ENCODE measurements around the gene BTN3A1. TPM values are rescaled to one million over a fixed set of nuclear protein-coding genes. Genes with fewer than 3 reads are reported as not detected.

BTN3A1 gene
- total RNA-seq, 2 donors from 2014 or later, result 15.6 to 15.9 TPM

GRCh38 chr6:26358511-26358981 lies 43.5 kb upstream of the BTN3A1 start:
- intact Hi-C loops (cut with DNase I), result no loop called here
- WGBS, result 86% methylated on average over 7 of the region's 7 CpGs
- no peaks in the 10 kb centered on the region for H3K9me3 ChIP-seq

GRCh38 chr6:26359765-26360164 lies 42.3 kb upstream of the BTN3A1 start:
- no peaks in the 10 kb centered on the region for H3K9me3 ChIP-seq
- WGBS, result 92% methylated on average over 5 of the region's 5 CpGs
- intact Hi-C loops (cut with DNase I), result no loop called here
- no peaks in the 10 kb centered on the region for H3K36me3 ChIP-seq
- DNase-seq (ENCODE audit: low spot score), result no peak
- H3K27ac ChIP-seq, result no peak overlapping the region
- H3K4me3 ChIP-seq, result no peak overlapping the region
- H3K4me1 ChIP-seq (replicated peaks), result no peaks in the 10 kb centered on the region
- TF ChIP-seq CTCF (IDR thresholded peaks at IDR 0.05), result no peak
- no peak for TF ChIP-seq POLR2AphosphoS5 (IDR thresholded peaks at IDR 0.05)
- TF ChIP-seq POLR2A (IDR thresholded peaks at IDR 0.05), result no peak
- H3K27me3 ChIP-seq (replicated peaks; ENCODE audit: insufficient read depth), result no peaks in the 10 kb centered on the region

More at GRCh38 chr6:26358511-26358981, 43.5 kb upstream of the BTN3A1 start:
- no peaks in the 10 kb centered on the region for H3K27me3 ChIP-seq (replicated peaks; ENCODE audit: insufficient read depth)
- no peaks in the 10 kb centered on the region for H3K36me3 ChIP-seq
- TF ChIP-seq POLR2AphosphoS5 (IDR thresholded peaks at IDR 0.05), result no peak
- no peak for TF ChIP-seq POLR2A (IDR thresholded peaks at IDR 0.05)
- no peak for TF ChIP-seq CTCF (IDR thresholded peaks at IDR 0.05)
- H3K4me1 ChIP-seq (replicated peaks), result no peaks in the 10 kb centered on the region
- H3K27ac ChIP-seq, result no peak overlapping the region
- no peak overlapping the region for H3K4me3 ChIP-seq
- no peak for DNase-seq (ENCODE audit: low spot score)

GRCh38 chr6:26360451-26361416 lies 41.3 kb upstream of the BTN3A1 start:
- Histone ChIP-seq H3K4me1 (replicated peaks) (no peaks in the 10 kb centered on the region), H3K4me3 (no peak overlapping the region), H3K27me3 (replicated peaks; ENCODE audit: insufficient read depth) (no peaks in the 10 kb centered on the region), H3K27ac (no peak overlapping the region), H3K36me3 (no peaks in the 10 kb centered on the region), H3K9me3 (no peaks in the 10 kb centered on the region)
- intact Hi-C loops (cut with DNase I), result no loop called here
- TF ChIP-seq CTCF (IDR thresholded peaks at IDR 0.05) (no peak), POLR2A (IDR thresholded peaks at IDR 0.05) (no peak), POLR2AphosphoS5 (IDR thresholded peaks at IDR 0.05) (no peak)
- 95% methylated on average over 14 of the region's 14 CpGs for WGBS
- DNase-seq (ENCODE audit: low spot score), result no peak

- H3K4me1 ChIP-seq (replicated peaks), result no peaks in the 10 kb centered on the region
- H3K36me3 ChIP-seq, result no peaks in the 10 kb centered on the region
- no peaks in the 10 kb centered on the region for H3K27me3 ChIP-seq (replicated peaks; ENCODE audit: insufficient read depth)
- no peak for DNase-seq (ENCODE audit: low spot score)
- no peak for TF ChIP-seq CTCF (IDR thresholded peaks at IDR 0.05)
- TF ChIP-seq POLR2AphosphoS5 (IDR thresholded peaks at IDR 0.05), result no peak
- TF ChIP-seq POLR2A (IDR thresholded peaks at IDR 0.05), result no peak
- H3K9me3 ChIP-seq, result no peaks in the 10 kb centered on the region
- H3K27ac ChIP-seq, result no peak overlapping the region
- intact Hi-C loops (cut with DNase I), result no loop called here
- WGBS, result 88% methylated on average over 5 of the region's 5 CpGs
- H3K4me3 ChIP-seq, result no peak overlapping the region
Measured at GRCh38 chr6:26361544-26361943, 40.5 kb upstream of the BTN3A1 start.
